ENCODE measurements around the gene GRM7.

- TF ChIP-seq EZH2 (IDR thresholded peaks at IDR 0.05; ENCODE audit: low read depth, unreplicated experiment) (no peak), CTCF (conservative IDR thresholded peaks at IDR 0.05; ENCODE audit: low read depth in 2 of 2) (no peak), REST (IDR thresholded peaks at IDR 0.05; ENCODE audit: unreplicated experiment) (no peak), STAT1 (IDR thresholded peaks at IDR 0.05; ENCODE audit: unreplicated experiment) (no peak), POLR2AphosphoS5 (IDR thresholded peaks at IDR 0.05; ENCODE audit: low read depth) (no peak), JUNB (IDR thresholded peaks at IDR 0.05; ENCODE audit: unreplicated experiment) (no peak), EZH2phosphoT487 (IDR thresholded peaks at IDR 0.05; ENCODE audit: unreplicated experiment) (no peak), CREB1 (CRISPR knock-in tag; IDR thresholded peaks at IDR 0.05; ENCODE audit: low read depth) (no peak), ETS1 (IDR thresholded peaks at IDR 0.05) (no peak), ZNF331 (CRISPR knock-in tag; IDR thresholded peaks at IDR 0.05; ENCODE audit: low read depth) (no peak), NANOG (IDR thresholded peaks at IDR 0.05; ENCODE audit: borderline replicate concordance) (no peak), ZNF114 (CRISPR knock-in tag; IDR thresholded peaks at IDR 0.05) (no peak)
These were observed 409.8 kb downstream of the GRM7 start for GRCh38 chr3:7270731-7271130.
